Stimulated activated naive CD8-positive, alpha-beta T cell treated with anti-CD3 and anti-CD28 coated beads, Interleukin-15, Interleukin-2, amounts not matched to agents 100 ng/mL and 50 ng/mL, for 24 hours (primary cell): ENCODE results near the gene FBXL19.
A peak's percentile ranks its signal among the peaks of the same experiment; 100 is the strongest.

ENCODE experiments used
- H3K27ac Mint-ChIP-seq: one replicate; pipeline ENCODE4 v1.8.0; 2021; ENCODE audit warnings: mild to moderate bottlenecking, mixed read lengths
- H3K27me3 Mint-ChIP-seq: one replicate; pipeline ENCODE4 v1.8.0; 2021; ENCODE audit warnings: mixed read lengths
- H3K36me3 Mint-ChIP-seq: one replicate; pipeline ENCODE4 v1.8.0; 2021; ENCODE audit warnings: low read depth, mixed read lengths
- H3K4me1 Mint-ChIP-seq: one replicate; pipeline ENCODE4 v1.8.0; 2021; ENCODE audit warnings: low read depth, mixed read lengths
- H3K4me3 Mint-ChIP-seq: one replicate; pipeline ENCODE4 v1.8.0; 2021; ENCODE audit warnings: mild to moderate bottlenecking, mixed read lengths
- H3K9me3 Mint-ChIP-seq: one replicate; pipeline ENCODE4 v1.8.0; 2021; ENCODE audit warnings: mixed read lengths

Gene FBXL19

DNA sequence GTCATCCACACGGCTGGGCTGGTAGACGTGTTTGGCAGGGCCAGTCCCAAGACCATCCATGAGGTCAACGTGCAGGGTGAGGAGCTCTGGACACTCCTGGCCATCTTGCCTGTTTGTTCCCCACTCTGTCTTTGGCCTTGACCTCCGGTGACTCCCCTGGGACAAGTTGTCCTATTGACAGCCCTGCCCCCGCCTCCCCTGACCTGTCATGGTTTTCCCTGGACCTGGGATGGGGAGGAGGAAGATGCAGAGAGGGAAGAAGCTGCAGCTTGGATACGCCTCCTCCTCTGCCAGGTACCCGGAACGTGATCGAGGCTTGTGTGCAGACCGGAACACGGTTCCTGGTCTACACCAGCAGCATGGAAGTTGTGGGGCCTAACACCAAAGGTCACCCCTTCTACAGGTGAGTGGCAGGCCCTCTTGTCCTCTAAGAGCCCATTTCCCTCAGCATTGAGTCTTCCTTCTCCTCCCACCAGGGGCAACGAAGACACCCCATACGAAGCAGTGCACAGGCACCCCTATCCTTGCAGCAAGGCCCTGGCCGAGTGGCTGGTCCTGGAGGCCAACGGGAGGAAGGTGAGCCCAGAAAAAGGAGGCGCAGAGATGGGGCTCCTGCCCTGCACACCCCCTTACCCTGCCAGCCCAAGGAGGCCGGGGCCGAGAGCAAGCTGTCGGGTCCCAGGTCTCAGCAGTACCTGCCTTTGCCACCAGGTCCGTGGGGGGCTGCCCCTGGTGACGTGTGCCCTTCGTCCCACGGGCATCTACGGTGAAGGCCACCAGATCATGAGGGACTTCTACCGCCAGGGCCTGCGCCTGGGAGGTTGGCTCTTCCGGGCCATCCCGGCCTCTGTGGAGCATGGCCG is 63.0 kb downstream of the FBXL19 start:
- Mint-ChIP-seq H3K27me3 (no peaks in the 10 kb centered on the region), H3K9me3 (no peaks in the 10 kb centered on the region), H3K27ac (no peak overlapping the region), H3K4me1 (no peaks in the 10 kb centered on the region), H3K4me3 (no peak overlapping the region), H3K36me3 (peaks cover under 1% of the 10 kb centered on the region)

DNA sequence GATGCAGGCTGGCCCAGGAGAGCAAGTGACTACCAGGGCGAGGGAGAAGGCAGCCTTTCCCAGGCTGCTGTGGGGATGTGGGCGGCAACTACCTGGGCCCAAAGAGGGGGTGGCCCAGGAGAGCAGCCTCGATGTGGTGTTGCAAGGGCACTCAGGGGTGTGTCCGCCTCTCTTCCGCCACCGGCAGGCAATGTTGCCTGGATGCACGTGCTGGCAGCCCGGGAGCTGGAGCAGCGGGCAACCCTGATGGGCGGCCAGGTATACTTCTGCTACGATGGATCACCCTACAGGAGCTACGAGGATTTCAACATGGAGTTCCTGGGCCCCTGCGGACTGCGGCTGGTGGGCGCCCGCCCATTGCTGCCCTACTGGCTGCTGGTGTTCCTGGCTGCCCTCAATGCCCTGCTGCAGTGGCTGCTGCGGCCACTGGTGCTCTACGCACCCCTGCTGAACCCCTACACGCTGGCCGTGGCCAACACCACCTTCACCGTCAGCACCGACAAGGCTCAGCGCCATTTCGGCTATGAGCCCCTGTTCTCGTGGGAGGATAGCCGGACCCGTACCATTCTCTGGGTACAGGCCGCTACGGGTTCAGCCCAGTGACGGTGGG is 64.3 kb downstream of the FBXL19 start:
- Mint-ChIP-seq H3K9me3 (no peaks in the 10 kb centered on the region), H3K27ac (no peak overlapping the region), H3K4me3 (no peak overlapping the region), H3K36me3 (no peaks in the 10 kb centered on the region), H3K27me3 (no peaks in the 10 kb centered on the region), H3K4me1 (no peaks in the 10 kb centered on the region)

DNA sequence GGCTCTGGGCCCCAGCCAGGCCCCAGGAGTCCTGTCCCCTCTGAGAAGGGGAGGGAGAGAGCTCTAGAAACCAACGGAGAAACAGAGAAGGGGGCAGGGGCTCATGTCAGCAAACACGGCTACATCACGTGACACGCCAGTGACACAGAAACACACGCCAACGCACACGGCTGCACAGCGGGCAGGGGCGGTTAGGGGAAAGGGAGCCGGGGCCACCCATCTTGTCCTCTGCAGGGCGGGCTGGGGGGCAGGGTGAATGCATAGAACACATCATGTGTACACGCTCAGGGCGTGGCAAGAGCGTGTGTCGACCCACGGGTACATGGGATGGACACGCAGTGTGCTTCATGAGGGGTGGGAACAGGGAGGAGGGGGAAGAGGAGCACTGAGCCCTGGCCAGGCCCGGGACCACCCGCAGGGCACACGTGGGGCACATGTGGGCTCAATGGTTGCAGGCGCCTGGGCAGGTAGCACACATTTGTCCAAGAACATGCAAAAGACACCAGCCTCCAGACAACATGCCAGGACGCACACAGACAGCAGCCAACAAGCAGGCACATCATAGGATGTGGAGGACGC is 66.2 kb downstream of the FBXL19 start:
- Mint-ChIP-seq H3K4me3 (no peak overlapping the region), H3K27ac (no peak overlapping the region), H3K9me3 (no peaks in the 10 kb centered on the region)

DNA sequence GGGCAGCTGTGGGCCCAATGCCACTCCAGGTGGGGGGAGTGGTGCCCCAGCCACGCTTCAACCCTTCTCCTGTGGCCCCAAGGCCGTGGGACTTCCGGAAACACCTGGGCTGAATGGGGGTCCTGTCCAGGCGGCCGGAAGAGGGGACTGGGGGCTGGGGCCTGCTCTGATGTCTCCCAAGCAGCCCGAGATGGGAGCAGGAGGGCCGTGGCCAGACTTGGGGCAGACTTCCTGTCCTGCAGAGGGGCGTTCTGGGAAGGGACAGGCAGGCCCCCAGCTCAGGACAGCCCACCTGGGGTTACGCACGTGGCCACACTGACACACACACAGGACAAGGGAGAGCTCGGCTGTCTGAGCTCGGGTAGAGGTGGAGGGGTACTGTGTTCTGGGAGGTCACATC is 66.7 kb downstream of the FBXL19 start:
- H3K4me1 Mint-ChIP-seq = peaks cover 4% of the 10 kb centered on the region
- no peak overlapping the region for H3K4me3 Mint-ChIP-seq
- H3K27me3 Mint-ChIP-seq = no peaks in the 10 kb centered on the region
- H3K36me3 Mint-ChIP-seq = no peaks in the 10 kb centered on the region
- H3K27ac Mint-ChIP-seq = no peak overlapping the region
- no peaks in the 10 kb centered on the region for H3K9me3 Mint-ChIP-seq

More for the DNA sequence above, 66.2 kb downstream of the FBXL19 start:
- no peaks in the 10 kb centered on the region for H3K36me3 Mint-ChIP-seq
- H3K4me1 Mint-ChIP-seq = peaks cover 2% of the 10 kb centered on the region
- no peaks in the 10 kb centered on the region for H3K27me3 Mint-ChIP-seq

DNA sequence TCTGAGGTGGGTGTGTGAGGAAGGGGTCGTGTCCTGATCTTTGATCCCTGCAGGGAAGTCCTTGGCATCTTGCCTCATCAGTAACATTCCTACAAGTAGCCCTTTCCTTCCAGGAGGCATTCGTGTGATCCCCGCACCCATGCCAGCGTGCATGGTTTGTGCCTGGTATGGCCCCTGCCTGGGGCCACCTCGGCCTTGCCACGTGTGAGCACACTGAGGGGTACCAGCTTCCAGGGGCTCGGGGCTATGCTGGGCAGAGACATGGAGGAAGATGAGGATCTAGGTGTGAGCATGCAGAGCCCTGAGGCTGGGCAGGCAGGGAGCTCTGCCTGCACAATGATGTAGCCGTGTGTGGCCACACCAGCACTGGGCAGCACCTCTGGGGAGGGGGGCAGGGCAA is 67.7 kb downstream of the FBXL19 start:
- peaks cover 4% of the 10 kb centered on the region for H3K4me1 Mint-ChIP-seq
- H3K4me3 Mint-ChIP-seq = no peak overlapping the region
- no peaks in the 10 kb centered on the region for H3K36me3 Mint-ChIP-seq
- H3K27ac Mint-ChIP-seq = no peak overlapping the region
- no peaks in the 10 kb centered on the region for H3K9me3 Mint-ChIP-seq
- H3K27me3 Mint-ChIP-seq = no peaks in the 10 kb centered on the region

DNA sequence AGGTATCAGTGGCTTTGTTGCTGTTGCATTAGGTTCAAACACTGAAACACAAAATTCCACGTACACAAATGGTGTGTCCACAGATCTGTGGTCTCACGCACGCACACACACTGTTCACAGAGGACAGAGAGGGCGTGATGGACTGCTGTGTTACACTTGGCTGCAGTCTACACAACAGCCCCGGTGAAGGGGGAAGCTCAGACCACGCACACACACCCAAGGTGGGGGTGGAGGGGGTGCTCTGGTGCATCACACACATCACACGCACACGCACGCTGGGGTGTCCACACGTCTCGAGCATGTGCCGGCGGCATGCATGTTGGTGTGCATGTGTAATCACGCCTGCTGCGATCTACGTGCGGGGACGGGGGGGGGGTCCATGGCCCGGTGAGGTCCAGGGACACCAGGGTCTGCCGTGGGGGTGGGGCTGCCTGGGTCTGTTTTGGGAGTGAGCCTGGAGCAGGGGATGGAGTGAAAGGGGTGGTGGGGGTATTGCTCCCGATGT is 69.0 kb downstream of the FBXL19 start:
- Mint-ChIP-seq H3K27ac (no peak overlapping the region), H3K27me3 (no peaks in the 10 kb centered on the region), H3K4me1 (peaks cover 8% of the 10 kb centered on the region), H3K4me3 (no peak overlapping the region), H3K9me3 (no peaks in the 10 kb centered on the region), H3K36me3 (no peaks in the 10 kb centered on the region)

DNA sequence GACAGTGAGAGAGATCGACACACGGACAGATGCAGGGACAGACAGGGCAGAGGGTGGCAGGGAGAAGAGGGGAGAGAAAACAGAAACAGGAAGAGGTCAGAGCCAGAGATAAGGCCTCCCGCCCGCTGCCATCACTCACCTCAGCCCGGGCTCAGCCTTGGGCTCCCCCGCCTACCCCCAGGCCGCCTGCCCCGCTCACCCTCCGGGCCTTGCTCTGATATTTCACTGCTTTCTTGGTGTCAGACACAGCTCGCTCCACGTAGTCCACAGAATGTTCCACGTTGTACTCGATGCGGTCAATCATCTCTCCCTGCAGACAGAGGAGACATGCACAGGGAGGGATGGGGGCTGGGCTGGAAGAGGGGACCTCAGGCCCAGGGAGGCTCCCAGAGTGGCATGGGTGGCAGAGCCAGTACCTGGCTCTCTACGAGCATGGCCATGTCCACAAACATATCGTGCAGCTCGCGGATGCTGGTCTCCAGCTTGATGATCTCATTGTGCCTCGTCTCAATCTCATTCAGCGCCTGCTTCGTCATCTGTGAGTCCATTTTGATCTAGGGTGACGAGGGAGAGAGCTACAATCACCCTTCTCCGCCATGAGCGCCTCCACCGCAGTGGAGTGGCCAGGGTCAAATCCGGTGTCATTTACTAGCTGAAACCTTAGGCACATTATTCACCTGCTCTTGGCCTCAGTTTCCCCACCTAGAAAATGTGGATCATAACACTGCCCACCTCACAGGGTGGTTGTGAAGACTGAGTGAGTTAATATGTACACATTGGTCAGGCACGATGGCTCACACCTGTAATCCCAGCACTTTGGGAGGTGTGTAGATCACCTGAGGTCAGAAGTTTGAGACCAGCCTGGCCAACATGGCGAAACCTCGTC is 69.8 kb downstream of the FBXL19 start:
- H3K36me3 Mint-ChIP-seq = no peaks in the 10 kb centered on the region
- no peak overlapping the region for H3K4me3 Mint-ChIP-seq
- H3K9me3 Mint-ChIP-seq = no peaks in the 10 kb centered on the region
- no peaks in the 10 kb centered on the region for H3K27me3 Mint-ChIP-seq
- H3K27ac Mint-ChIP-seq = no peak overlapping the region
- peaks cover 8% of the 10 kb centered on the region for H3K4me1 Mint-ChIP-seq

DNA sequence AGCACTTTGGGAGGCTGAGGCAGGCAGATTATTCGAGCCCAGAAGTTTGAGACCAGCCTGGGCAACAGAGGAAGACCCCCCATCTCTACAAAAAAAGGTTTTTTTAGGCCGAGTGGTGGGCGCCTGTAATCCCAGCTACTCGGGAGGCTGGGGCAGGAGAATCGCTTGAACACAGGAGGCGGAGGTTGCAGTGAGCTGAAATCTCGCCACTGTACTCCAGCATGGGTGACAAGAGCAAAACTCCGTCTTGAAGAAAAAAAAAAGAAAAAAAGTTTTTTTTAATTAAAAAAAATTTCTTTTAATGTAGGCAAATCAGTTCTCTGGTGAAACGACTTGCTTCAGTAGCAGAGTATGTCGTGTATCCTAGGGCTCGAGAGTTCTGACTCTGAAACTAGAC is 72.6 kb downstream of the FBXL19 start:
- H3K9me3 Mint-ChIP-seq = no peaks in the 10 kb centered on the region
- H3K4me1 Mint-ChIP-seq = peaks cover 8% of the 10 kb centered on the region
- H3K4me3 Mint-ChIP-seq = peak overlapping the region; percentile 65
- no peaks in the 10 kb centered on the region for H3K36me3 Mint-ChIP-seq
- no peak overlapping the region for H3K27ac Mint-ChIP-seq
- H3K27me3 Mint-ChIP-seq = no peaks in the 10 kb centered on the region

DNA sequence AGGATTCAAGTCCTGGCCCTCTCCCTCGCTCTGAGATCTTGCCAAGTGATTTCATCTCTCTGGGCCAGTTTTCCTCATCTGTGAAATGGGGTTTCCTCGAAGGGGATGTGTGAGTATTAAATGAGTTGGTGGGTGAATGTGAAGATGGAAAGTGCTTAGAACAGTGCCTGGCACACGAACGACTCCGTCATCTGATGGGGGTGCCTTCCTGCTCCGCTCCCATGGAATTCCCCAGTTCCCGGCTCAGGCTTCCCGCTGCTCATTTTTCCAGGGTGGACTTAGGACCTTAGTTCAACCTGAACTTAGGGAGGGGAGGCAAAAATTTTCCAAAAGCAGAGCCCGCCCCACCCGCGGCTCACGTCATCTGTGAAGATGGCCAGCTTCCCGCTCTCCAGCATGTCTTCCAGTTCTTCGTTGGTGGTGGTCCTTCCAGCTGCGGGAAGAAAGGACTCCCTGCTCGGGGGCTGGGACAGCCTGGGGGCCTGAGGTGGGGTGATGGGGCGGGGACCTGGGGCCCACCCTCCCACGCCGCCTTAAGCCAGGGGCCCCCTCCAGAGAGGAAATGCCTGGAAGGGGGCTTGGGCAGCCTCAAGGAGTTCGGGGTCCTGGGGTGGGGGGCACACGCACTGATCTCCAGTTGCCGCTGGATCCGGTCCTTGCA is 73.1 kb downstream of the FBXL19 start:
- H3K9me3 Mint-ChIP-seq = no peaks in the 10 kb centered on the region
- peaks cover 8% of the 10 kb centered on the region for H3K4me1 Mint-ChIP-seq
- H3K4me3 Mint-ChIP-seq = peak overlapping the region; percentile 84
- H3K27me3 Mint-ChIP-seq = no peaks in the 10 kb centered on the region
- H3K27ac Mint-ChIP-seq = peak overlapping the region; percentile 50
- H3K36me3 Mint-ChIP-seq = no peaks in the 10 kb centered on the region

DNA sequence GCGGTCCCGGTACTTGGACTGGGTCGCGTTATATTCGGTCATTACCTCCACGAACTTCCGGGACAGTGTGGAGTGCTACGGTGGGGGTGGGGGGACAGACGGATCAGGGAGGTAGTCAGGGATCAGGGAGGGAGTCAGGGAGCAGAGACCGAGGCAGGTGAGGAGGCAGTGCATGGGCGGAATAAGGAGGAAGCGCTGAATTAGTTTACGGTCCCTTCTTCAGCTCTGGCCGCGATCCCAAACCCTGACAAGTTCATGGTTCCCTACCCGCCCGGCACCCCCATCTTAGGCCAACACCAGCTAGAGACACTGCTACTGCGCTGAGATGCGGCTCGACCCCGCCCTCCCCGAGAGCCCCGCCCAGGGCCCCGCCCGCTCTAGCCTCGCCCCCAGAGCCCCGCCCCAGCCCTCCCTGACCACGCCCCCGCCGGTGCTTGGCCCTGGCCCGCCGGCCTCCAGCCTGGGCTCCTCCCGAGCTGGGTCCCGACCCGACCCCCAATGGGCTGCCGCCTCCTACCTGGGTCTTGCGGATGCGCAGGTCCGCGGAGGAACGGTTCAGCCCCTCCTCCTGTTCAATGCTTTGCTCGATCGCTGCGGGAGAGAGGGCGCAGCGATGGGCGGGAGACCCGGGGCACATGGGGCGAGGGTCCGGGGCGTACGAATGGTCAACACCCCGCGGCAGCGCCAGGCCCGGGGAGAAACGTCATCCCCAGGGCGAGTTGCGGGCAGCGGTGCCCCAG is 73.8 kb downstream of the FBXL19 start:
- H3K27ac Mint-ChIP-seq = no peak overlapping the region
- no peaks in the 10 kb centered on the region for H3K27me3 Mint-ChIP-seq
- H3K36me3 Mint-ChIP-seq = no peaks in the 10 kb centered on the region
- peaks cover 8% of the 10 kb centered on the region for H3K4me1 Mint-ChIP-seq
- H3K4me3 Mint-ChIP-seq = peak overlapping the region; percentile 84
- no peaks in the 10 kb centered on the region for H3K9me3 Mint-ChIP-seq

DNA sequence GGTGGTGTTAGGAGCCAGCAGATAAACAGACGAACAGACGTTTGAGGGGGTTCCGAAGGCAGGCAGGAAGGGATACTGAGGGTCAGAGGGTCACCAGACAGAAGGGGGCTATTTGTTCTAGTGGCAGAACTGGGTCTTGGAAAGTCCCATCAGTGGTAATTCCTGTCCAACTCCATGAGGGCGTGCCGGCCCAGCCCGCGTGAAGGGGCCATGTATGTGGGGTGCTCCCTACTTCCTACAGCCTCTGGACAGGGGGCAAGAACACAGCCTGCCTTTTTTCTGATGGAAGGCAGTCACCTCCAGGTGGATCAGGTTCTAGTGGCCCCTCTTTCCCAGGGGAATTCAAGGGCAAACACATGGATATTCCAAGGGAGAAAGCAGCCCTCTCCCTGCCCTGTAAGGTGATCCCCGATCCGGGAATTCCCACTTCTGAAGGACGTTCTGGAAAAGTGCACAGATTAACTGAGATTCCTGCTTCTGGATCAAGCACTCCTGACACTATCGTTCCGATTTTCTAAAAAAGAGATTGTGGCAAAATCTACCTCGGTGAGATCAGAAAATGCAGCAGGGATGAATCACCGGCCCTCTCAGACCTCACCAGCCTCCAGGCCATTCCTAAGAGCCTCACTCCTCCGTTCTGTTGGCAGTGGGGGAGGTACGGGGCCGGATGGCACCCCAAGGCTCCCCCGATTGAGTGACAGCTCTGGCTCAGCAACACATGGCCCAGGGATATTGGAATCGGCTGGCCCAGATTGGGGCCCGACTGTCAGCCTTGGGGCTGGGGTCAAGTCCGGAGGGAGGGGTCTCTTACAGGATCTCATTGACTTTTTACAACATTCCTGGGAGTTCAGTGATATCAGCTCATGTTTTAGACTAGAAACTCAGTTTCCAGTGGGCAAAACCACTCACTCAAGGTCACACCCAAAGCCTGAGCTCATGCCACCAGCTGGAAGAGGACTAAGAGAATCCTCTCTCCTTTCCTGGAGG is 74.6 kb downstream of the FBXL19 start:
- Mint-ChIP-seq H3K27me3 (no peaks in the 10 kb centered on the region), H3K36me3 (no peaks in the 10 kb centered on the region), H3K4me1 (peaks cover 8% of the 10 kb centered on the region), H3K27ac (no peak overlapping the region), H3K9me3 (no peaks in the 10 kb centered on the region), H3K4me3 (peak overlapping the region; percentile 10)
